ENCODE data around the gene FBXW5. TPM values are rescaled to one million over a fixed set of nuclear protein-coding genes. Genes with fewer than 3 reads are reported as not detected.

Gene FBXW5
- total and polyA plus RNA-seq, 9 of the 15 experiments (the other 6 are each of a cell fraction or from before 2014, with no cell fraction given) = 0.21 to 128 (median 37.0) TPM

GRCh38 chr9:136925414-136926153, 19.0 kb downstream of the FBXW5 start:
- peaks cover 10 to 47% of the 10 kb centered on the region in 2 experiments; a peak in 4 of 5 replicates for H3K4me1 ChIP-seq (replicated peaks in 1 of 2; ENCODE audit: control insufficient read depth in 2 of 2, insufficient read depth in 2 of 2, low read length in 2 of 2)
- no peaks in the 10 kb centered on the region for H3K27me3 ChIP-seq (ENCODE audit: control insufficient read depth in 2 of 2, insufficient read depth in 2 of 2, low read length in 2 of 2)
- peaks cover 85% of the 10 kb centered on the region; the same call in 2 of the 3 replicates for H3K36me3 ChIP-seq (ENCODE audit: control insufficient read depth, insufficient read depth, low read length)
- FAIRE-seq (no peak), ATAC-seq (peak; percentile 41; the same call in 2 of the 3 replicates), DNase-seq (ENCODE audit: extremely low read depth in 1 of 4, low spot score in 3 of 4) (no peak)
- no peak overlapping the region for H2AFZ ChIP-seq (ENCODE audit: low read depth, low read length)
- TF ChIP-seq POLR2AphosphoS2 (IDR thresholded peaks at IDR 0.05; ENCODE audit: low read length) (no peak), ASH1L (IDR thresholded peaks at IDR 0.05; ENCODE audit: borderline replicate concordance, low read depth, partially characterized antibody) (no peak), ELK3 (CRISPR knock-in tag; IDR thresholded peaks at IDR 0.05) (no peak), ZNF75A (CRISPR knock-in tag; IDR thresholded peaks at IDR 0.05) (no peak), PTTG1 (tag; IDR thresholded peaks at IDR 0.05; ENCODE audit: low read depth) (no peak), RBM22 (IDR thresholded peaks at IDR 0.05; ENCODE audit: low read depth, low read length, poor library complexity, severe bottlenecking) (peak; percentile 20), POLR2A (conservative IDR thresholded peaks at IDR 0.05) (0 out of 2 replicates have a peak, but pooled peaks have one; percentile 1), ILF3 (IDR thresholded peaks at IDR 0.05; ENCODE audit: borderline replicate concordance) (no peak), CTCF (IDR thresholded peaks at IDR 0.05 in 2 of 3, conservative IDR thresholded peaks at IDR 0.05 in 1 of 3; ENCODE audit: insufficient read depth in 2 of 3, low read depth in 1 of 3, low read length in 3 of 3) (peak; percentile 20 to 23 (median 20); a peak in 2 of 6 replicates), THRB (CRISPR knock-in tag; conservative IDR thresholded peaks at IDR 0.05) (no peak), ZEB2 (IDR thresholded peaks at IDR 0.05) (no peak), FIP1L1 (IDR thresholded peaks at IDR 0.05; ENCODE audit: low read depth, low read length, poor library complexity, severe bottlenecking) (no peak), MED1 (CRISPR knock-in tag; IDR thresholded peaks at IDR 0.05; ENCODE audit: borderline replicate concordance) (no peak), ZNF584 (CRISPR knock-in tag; IDR thresholded peaks at IDR 0.05; ENCODE audit: low read depth) (no peak)
- intact Hi-C loops (cut with micrococcal nuclease) = no loop called here
- H3K9ac ChIP-seq (ENCODE audit: insufficient read depth in 1 of 2, low read depth in 2 of 2, low read length in 2 of 2) = peak overlapping the region in 1 of 2 experiments; percentile 64; a peak in 1 of 4 replicates
- no peak overlapping the region for H3K4me2 ChIP-seq (ENCODE audit: insufficient read depth, low read length)
- 89% methylated on average over 20 of the region's 33 CpGs for WGBS (ENCODE audit: insufficient coverage, low coverage, missing lambda C conversion rate)
- peaks cover 4% of the 10 kb centered on the region; the same call in 1 of the 2 replicates for H4K20me1 ChIP-seq (replicated peaks; ENCODE audit: control insufficient read depth, insufficient read depth, low read length)
- ChIA-PET CTCF (ENCODE audit: low intra/inter-chr PET ratio) (interaction anchor here (0.6 kb wide), 2 partner anchors 125 to 167 kb away, joined by 3 read pairs; partner anchors contain the start of gene LCN8), POLR2A (interaction anchor here (0.6 to 3.2 kb wide), 4 partner anchors 11 to 23 kb away, joined by 3 to 19 read pairs (median 4); no protein-coding TSS in a partner anchor)
- H3K9me1 ChIP-seq (ENCODE audit: control insufficient read depth, insufficient read depth, low read length) = no peaks in the 10 kb centered on the region
- H3K4me3 ChIP-seq = no peak overlapping the region
- H3K79me2 ChIP-seq (ENCODE audit: control insufficient read depth, insufficient read depth, low read length) = no peaks in the 10 kb centered on the region
- no TSS peak for BruUV-seq (replicated peaks)
- H3K27ac ChIP-seq (ENCODE audit: extremely low read depth, low read depth, low read length) = no peak overlapping the region
- in situ Hi-C loops (cut with MboI) = no loop called here
- no peaks in the 10 kb centered on the region for H3K9me3 ChIP-seq (replicated peaks; ENCODE audit: control insufficient read depth, insufficient read depth, low read depth, low read length)

Measured in K562 (cell line).